T47D (cell line): ENCODE measurements around the gene PITPNB.

Source experiments
- DNase-seq, 2 experiments: peaks; one replicate each; pipeline versions ENCODE4 v3.0.0 to v3.0.0-alpha.2; 2011 to 2012; ENCODE audit warnings: low read depth in 1 of 2, low spot score in 1 of 2
- JUND ChIP-seq: IDR thresholded peaks from 2 replicates; pipeline ENCODE4 v1.6.1; 2012; ENCODE audit warnings: low read depth
- in situ Hi-C: cut with HindIII; loops from 2 replicates; pipeline ENCODE4 v1.10.0; 2016; ENCODE audit warnings: low sequenced_read_pairs, low pct_unique_long_range_greater_than_20kb

PITPNB gene

DNA sequence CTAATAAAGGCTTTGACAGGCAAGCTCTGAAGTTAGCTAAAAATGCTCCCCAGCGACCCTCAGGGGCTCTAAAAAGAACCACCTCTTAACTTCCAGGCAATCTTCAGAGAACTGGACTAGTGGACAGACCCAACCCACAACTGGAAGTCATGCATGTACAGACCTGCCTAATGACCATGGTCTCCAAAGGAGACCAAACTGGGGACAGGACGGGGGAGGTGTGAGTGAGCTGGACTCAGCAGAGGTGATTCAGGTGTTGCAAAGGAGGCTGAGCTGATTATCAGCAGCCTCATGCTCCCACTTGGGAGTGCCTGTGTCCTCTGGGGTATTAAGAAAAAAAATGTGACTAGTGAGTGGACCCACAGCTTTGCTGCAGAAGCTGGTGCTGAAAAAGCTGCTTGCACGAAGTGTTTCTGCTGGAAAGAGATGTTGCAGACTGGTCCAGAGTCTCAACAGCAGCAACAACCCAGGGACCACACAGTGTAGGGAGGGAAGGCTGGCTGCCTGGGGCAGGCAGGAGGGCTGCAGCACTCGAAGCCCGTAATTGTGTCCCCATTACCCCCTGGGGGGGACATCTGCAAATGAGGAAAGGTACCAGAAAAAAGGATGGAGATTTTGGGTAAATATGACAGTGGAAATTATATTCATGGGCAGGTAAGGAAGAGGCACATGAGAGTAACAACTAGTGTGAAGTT is 35.3 kb downstream of the PITPNB start:
- no peak for DNase-seq
- no peak for TF ChIP-seq JUND
- in situ Hi-C loops: no loop called here

GRCh38 chr22:27882507-27883290 is 36.4 kb downstream of the PITPNB start:
- in situ Hi-C loops: no loop called here
- no peak for TF ChIP-seq JUND
- no peak for DNase-seq

DNA sequence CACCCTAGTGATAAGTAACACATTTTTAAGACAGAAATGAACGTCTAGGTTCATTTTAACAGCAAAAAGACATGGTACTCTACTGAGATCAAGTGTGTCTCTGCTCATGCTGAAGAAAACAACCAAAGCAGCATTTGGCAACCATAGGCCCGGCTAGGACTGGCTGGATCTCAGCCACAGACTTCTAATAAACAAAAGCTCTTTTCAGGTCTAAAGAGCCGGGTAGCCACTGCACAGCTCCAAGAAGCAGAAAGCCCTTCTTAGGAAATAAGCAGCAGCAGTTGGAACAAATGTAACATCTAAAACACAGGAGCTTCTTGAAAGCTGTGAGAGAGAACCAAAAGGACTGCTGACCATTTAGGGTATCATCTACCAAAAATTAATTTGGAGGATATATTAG is 37.6 kb downstream of the PITPNB start:
- TF ChIP-seq JUND: no peak
- in situ Hi-C loops: no loop called here
- DNase-seq: no peak

- no peak for TF ChIP-seq JUND
- DNase-seq: peak in 1 of 2 experiments; percentile 69
- in situ Hi-C loops: no loop called here
These were observed 38.2 kb downstream of the PITPNB start for GRCh38 chr22:27880778-27881394.

DNA sequence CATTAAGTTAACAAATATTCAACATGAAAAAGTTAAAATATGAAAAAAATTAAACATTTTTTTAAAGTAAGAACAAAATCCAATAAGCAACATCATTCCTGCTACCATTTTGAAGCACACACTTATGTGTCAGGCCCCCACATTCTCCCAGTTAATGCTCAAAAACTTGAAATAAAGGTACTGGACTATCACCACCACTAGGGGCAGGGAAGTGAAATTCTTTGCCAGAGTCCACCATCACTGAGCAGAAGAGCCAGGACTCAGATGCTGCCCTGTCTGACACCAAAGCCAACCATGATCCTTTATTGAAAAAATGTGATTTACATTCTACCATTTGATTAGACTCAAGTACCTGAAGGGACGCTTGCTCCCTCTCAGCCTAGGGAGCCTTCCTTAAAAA is 39.1 kb downstream of the PITPNB start:
- in situ Hi-C loops: no loop called here
- TF ChIP-seq JUND: no peak
- peak in 1 of 2 experiments; percentile 40 for DNase-seq

DNA sequence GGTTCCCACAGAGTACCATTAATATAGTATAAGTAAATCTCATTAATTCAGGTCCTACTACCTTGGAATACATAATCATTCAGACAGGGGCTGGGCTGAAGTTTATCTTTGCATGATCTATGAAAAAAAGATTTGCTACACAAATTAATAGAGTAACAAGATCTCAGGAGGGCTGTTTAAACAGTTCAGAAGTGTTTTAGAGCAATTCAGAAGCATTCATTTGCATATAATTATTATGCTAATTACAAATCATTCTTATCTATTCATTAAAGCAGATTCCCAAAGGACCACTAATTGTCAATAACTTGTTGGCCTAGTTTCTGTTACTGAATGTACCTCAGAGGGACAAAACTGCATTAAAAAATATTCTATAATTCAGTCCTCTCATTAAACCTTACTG is 40.5 kb downstream of the PITPNB start:
- DNase-seq: no peak
- in situ Hi-C loops: no loop called here
- no peak for TF ChIP-seq JUND

GRCh38 chr22:27877501-27877900 is 41.6 kb downstream of the PITPNB start:
- in situ Hi-C loops: no loop called here

DNA sequence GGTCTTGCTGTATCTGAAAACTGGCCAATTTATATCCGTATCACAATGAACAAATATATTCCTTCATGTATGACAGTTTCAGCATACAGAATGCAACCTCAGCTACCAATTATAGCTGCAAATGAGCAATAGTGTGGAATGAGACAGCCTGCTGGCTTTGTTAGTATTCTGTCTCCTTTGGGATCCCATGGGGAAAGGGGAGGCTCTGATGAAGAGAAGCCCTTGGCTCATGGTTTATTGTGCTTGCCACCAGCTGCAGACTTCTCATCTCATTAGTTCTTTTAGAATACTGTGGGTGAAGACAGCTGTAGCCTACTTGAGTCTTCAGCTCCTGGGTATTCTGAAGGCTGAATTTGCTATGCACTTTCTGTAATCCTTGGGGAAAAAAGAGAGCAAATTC is 42.4 kb downstream of the PITPNB start:
- DNase-seq: no peak
- TF ChIP-seq JUND: no peak
- in situ Hi-C loops: no loop called here

More at GRCh38 chr22:27877501-27877900, 41.6 kb downstream of the PITPNB start:
- no peak for TF ChIP-seq JUND
- DNase-seq: no peak

GRCh38 chr22:27875951-27876350 is 43.1 kb downstream of the PITPNB start:
- no peak for TF ChIP-seq JUND
- DNase-seq: no peak
- in situ Hi-C loops: no loop called here

DNA sequence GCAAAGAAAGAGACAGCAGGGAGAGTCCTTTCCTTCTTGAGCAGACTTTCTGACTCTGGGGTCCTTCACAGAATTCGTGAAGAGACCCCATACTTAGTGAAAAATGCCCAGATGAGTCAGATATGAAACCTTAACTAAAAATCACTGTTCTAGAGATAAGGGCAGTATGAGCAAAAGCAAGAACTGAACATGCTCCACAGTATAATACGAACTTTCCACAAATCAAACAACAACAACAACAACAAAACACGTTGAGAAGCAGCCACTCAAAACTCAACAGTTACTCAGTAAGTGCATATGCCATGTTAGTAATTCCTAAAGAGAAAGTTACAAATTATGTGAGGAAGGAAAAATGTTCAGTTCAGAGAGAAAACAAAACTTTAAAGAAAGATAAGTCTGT is 44.3 kb downstream of the PITPNB start:
- DNase-seq: no peak
- in situ Hi-C loops: no loop called here

GRCh38 chr22:27874185-27874584 is 44.9 kb downstream of the PITPNB start:
- no peak for DNase-seq
- TF ChIP-seq JUND: no peak
- in situ Hi-C loops: no loop called here

More for the DNA sequence above, 44.3 kb downstream of the PITPNB start:
- TF ChIP-seq JUND: no peak

DNA sequence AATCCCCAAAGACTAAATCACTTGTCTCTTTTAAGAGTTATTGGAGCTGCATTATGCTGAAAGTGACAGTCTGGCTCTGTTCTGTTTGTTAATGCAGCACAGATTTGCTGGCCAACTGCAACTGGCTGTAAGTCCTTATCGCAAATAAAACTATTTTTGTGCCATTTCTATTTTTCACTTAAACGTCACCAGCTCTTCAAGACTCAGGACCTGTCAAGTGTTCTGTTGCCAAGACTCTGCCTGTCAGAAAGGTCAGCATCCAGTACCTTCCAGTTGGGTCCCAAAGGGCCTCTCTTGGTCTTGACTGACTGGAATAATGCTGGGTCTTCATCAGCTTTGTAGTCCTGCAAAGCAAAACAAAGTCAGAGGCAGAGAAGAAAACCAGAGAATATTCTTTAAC is 45.6 kb downstream of the PITPNB start:
- TF ChIP-seq JUND: no peak

DNA sequence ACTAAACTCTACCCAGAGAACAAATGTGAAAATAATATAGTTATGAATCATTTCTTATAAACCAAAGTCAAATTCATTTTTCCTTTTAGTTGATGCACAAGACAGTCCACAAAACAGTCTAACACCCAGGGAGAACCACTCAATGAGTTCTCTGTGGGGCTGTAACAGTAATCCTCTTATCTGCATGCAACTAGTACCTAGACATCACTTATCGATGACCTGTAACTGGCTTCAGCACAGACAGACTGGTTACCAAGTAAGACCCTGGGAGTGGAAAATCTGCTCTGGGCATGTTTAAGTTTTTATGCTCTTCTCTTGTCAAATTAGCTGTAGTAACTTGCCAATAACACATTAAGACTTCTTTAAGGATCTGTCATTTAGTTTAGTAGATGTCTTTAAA is 46.6 kb downstream of the PITPNB start:
- no peak for TF ChIP-seq JUND
- in situ Hi-C loops: no loop called here
- DNase-seq: no peak

More for the DNA sequence above, 45.6 kb downstream of the PITPNB start:
- DNase-seq: no peak
- in situ Hi-C loops: no loop called here
